Heart left ventricle (tissue), 13 donors: Measurements from ENCODE around the gene THUMPD2.

Experiments used
- POLR2A ChIP-seq, 2 donors: fragments of 450-650 bp; IDR thresholded peaks; one replicate each; pipeline ENCODE4 v1.6.1; 2017; ENCODE audit warnings: antibody characterized with exemption in 2 of 2, mild to moderate bottlenecking in 2 of 2, moderate library complexity in 2 of 2
- TF ChIP-seq, protein P1 (sequence below), 12 donors: fragments of 200-600 bp; sonication (generic) in 4 of 12; IDR thresholded peaks; one replicate each; pipeline versions ENCODE4 v1.5.0 to v1.8.0; 2018 to 2022; ENCODE audit warnings: antibody characterized with exemption in 12 of 12, mild to moderate bottlenecking in 5 of 12
- donor health status: ischemic (EF 13 %, LVEDD 7.1; RV severe dilation, severe dysfunction).
- donor health status: DM: no; HTN: yes; CAD: no.
- donor health status: DM: no; HTN: no; CAD: no.
- donor health status: ischemic (EF 25% LVEDD 6.9; RV normal size, moderate dysfunction).
- donor health status: ischemic (EF 25% LVEDD 5.7; RV mildly dilated, moderate dysfunction).
- donor health status: ischemic (EF 35%, LVEDD 5.7; RV mildly dilated, moderate dysfunction).
- donor health status: nonischemic (EF 11% LVEDD 7.7; RV severe dilation, severe dysfunction).
- donor health status: DM: yes; HTN: yes; CAD: no.
- donor health status: PGD.
- donor health status: ischemic (EF 29% LVEDD 5.4; RV normal size, mild dysfunction).
- donor health status: nonischemic (EF 23%, LVEDD 6.1; RV moderate dilation, normal function).

DNA sequence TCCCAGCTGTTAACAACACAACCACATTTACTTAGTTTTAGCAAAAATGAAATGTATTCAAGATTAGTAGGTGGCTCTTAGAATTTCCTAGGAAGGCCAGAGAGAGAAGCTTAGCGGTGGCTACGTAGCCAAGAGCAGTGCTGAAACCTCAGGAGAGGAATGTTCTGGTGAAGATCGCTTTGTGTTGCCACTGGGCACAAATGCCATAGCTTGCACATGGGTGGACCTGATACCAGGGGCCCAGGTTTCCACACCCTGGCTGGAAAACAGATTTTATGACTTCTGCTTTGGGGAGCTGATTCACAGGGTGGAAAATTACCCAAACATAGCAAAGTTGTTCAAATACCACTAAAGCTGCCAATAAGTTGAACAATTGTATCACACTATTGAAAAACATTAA lies 43.4 kb downstream of the THUMPD2 start:
- TF ChIP-seq POLR2A (IDR thresholded peaks at IDR 0.05) = no peak
- TF ChIP-seq, protein P1, sequence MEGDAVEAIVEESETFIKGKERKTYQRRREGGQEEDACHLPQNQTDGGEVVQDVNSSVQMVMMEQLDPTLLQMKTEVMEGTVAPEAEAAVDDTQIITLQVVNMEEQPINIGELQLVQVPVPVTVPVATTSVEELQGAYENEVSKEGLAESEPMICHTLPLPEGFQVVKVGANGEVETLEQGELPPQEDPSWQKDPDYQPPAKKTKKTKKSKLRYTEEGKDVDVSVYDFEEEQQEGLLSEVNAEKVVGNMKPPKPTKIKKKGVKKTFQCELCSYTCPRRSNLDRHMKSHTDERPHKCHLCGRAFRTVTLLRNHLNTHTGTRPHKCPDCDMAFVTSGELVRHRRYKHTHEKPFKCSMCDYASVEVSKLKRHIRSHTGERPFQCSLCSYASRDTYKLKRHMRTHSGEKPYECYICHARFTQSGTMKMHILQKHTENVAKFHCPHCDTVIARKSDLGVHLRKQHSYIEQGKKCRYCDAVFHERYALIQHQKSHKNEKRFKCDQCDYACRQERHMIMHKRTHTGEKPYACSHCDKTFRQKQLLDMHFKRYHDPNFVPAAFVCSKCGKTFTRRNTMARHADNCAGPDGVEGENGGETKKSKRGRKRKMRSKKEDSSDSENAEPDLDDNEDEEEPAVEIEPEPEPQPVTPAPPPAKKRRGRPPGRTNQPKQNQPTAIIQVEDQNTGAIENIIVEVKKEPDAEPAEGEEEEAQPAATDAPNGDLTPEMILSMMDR (IDR thresholded peaks at IDR 0.05) = no peak
